Activated naive CD8-positive, alpha-beta T cell (primary cell): ENCODE measurements around the gene PRDM5.

Source experiments
- H3K27ac Mint-ChIP-seq: one replicate; pipeline ENCODE4 v1.8.0; 2021; ENCODE audit warnings: mixed read lengths
- H3K27me3 Mint-ChIP-seq: one replicate; pipeline ENCODE4 v1.8.0; 2021; ENCODE audit warnings: mixed read lengths
- H3K36me3 Mint-ChIP-seq: one replicate; pipeline ENCODE4 v1.8.0; 2021; ENCODE audit warnings: mixed read lengths
- H3K4me1 Mint-ChIP-seq: one replicate; pipeline ENCODE4 v1.8.0; 2021; ENCODE audit warnings: low read depth, mixed read lengths
- H3K4me3 Mint-ChIP-seq: one replicate; pipeline ENCODE4 v1.8.0; 2021; ENCODE audit warnings: mild to moderate bottlenecking, mixed read lengths
- H3K9me3 Mint-ChIP-seq: one replicate; pipeline ENCODE4 v1.8.0; 2021; ENCODE audit warnings: low read depth, mixed read lengths

The PRDM5 gene

GRCh38 chr4:120921456-120922380, 808 bp downstream of the PRDM5 start:
- H3K4me3 Mint-ChIP-seq: peak overlapping the region; percentile 93
- peak overlapping the region; percentile 92 for H3K27ac Mint-ChIP-seq
- H3K27me3 Mint-ChIP-seq: no peaks in the 10 kb centered on the region
- no peaks in the 10 kb centered on the region for H3K9me3 Mint-ChIP-seq
- peaks cover 26% of the 10 kb centered on the region for H3K4me1 Mint-ChIP-seq
- H3K36me3 Mint-ChIP-seq: no peaks in the 10 kb centered on the region

- Mint-ChIP-seq H3K4me3 (peak overlapping the region; percentile 27), H3K27ac (no peak overlapping the region), H3K36me3 (no peaks in the 10 kb centered on the region), H3K4me1 (peaks cover 26% of the 10 kb centered on the region), H3K9me3 (no peaks in the 10 kb centered on the region), H3K27me3 (no peaks in the 10 kb centered on the region)
Observed at GRCh38 chr4:120920666-120921065, 1.9 kb downstream of the PRDM5 start.

- no peaks in the 10 kb centered on the region for H3K9me3 Mint-ChIP-seq
- no peaks in the 10 kb centered on the region for H3K36me3 Mint-ChIP-seq
- peak overlapping the region; percentile 4 for H3K4me3 Mint-ChIP-seq
- H3K4me1 Mint-ChIP-seq: peaks cover 26% of the 10 kb centered on the region
- H3K27me3 Mint-ChIP-seq: no peaks in the 10 kb centered on the region
- peak overlapping the region; percentile 37 for H3K27ac Mint-ChIP-seq
Observed at GRCh38 chr4:120919358-120919757, 3.2 kb downstream of the PRDM5 start.

- peaks cover 26% of the 10 kb centered on the region for H3K4me1 Mint-ChIP-seq
- no peaks in the 10 kb centered on the region for H3K36me3 Mint-ChIP-seq
- no peaks in the 10 kb centered on the region for H3K9me3 Mint-ChIP-seq
- no peak overlapping the region for H3K4me3 Mint-ChIP-seq
- peak overlapping the region; percentile 37 for H3K27ac Mint-ChIP-seq
- H3K27me3 Mint-ChIP-seq: no peaks in the 10 kb centered on the region
Observed at GRCh38 chr4:120918788-120919187, 3.7 kb downstream of the PRDM5 start.

GRCh38 chr4:120918092-120918491, 4.4 kb downstream of the PRDM5 start:
- H3K4me1 Mint-ChIP-seq: peaks cover 21% of the 10 kb centered on the region
- H3K4me3 Mint-ChIP-seq: no peak overlapping the region
- no peaks in the 10 kb centered on the region for H3K9me3 Mint-ChIP-seq
- H3K36me3 Mint-ChIP-seq: no peaks in the 10 kb centered on the region
- H3K27me3 Mint-ChIP-seq: no peaks in the 10 kb centered on the region
- H3K27ac Mint-ChIP-seq: no peak overlapping the region

- H3K9me3 Mint-ChIP-seq: no peaks in the 10 kb centered on the region
- no peaks in the 10 kb centered on the region for H3K36me3 Mint-ChIP-seq
- no peak overlapping the region for H3K4me3 Mint-ChIP-seq
- peaks cover 18% of the 10 kb centered on the region for H3K4me1 Mint-ChIP-seq
- H3K27me3 Mint-ChIP-seq: no peaks in the 10 kb centered on the region
- H3K27ac Mint-ChIP-seq: no peak overlapping the region
Observed at GRCh38 chr4:120916937-120917336, 5.6 kb downstream of the PRDM5 start.

- Mint-ChIP-seq H3K27ac (no peak overlapping the region), H3K27me3 (no peaks in the 10 kb centered on the region), H3K4me3 (no peak overlapping the region), H3K36me3 (no peaks in the 10 kb centered on the region), H3K9me3 (no peaks in the 10 kb centered on the region), H3K4me1 (peaks cover 19% of the 10 kb centered on the region)
Observed at GRCh38 chr4:120915336-120915735, 7.2 kb downstream of the PRDM5 start.

- Mint-ChIP-seq H3K27me3 (no peaks in the 10 kb centered on the region), H3K4me1 (no peaks in the 10 kb centered on the region), H3K4me3 (no peak overlapping the region), H3K9me3 (no peaks in the 10 kb centered on the region), H3K27ac (no peak overlapping the region), H3K36me3 (peaks cover 8% of the 10 kb centered on the region)
Observed at GRCh38 chr4:120903419-120903818, 19.1 kb downstream of the PRDM5 start.

- H3K9me3 Mint-ChIP-seq: no peaks in the 10 kb centered on the region
- H3K36me3 Mint-ChIP-seq: peaks cover 8% of the 10 kb centered on the region
- no peaks in the 10 kb centered on the region for H3K4me1 Mint-ChIP-seq
- no peaks in the 10 kb centered on the region for H3K27me3 Mint-ChIP-seq
- H3K27ac Mint-ChIP-seq: no peak overlapping the region
- H3K4me3 Mint-ChIP-seq: no peak overlapping the region
Observed at GRCh38 chr4:120902925-120903324, 19.6 kb downstream of the PRDM5 start.

GRCh38 chr4:120901731-120902130, 20.8 kb downstream of the PRDM5 start:
- no peak overlapping the region for H3K4me3 Mint-ChIP-seq
- H3K36me3 Mint-ChIP-seq: peaks cover 8% of the 10 kb centered on the region
- peak overlapping the region; percentile 30 for H3K27ac Mint-ChIP-seq
- H3K9me3 Mint-ChIP-seq: no peaks in the 10 kb centered on the region
- no peaks in the 10 kb centered on the region for H3K27me3 Mint-ChIP-seq
- no peaks in the 10 kb centered on the region for H3K4me1 Mint-ChIP-seq

- Mint-ChIP-seq H3K36me3 (peaks cover 9% of the 10 kb centered on the region), H3K4me1 (no peaks in the 10 kb centered on the region), H3K9me3 (no peaks in the 10 kb centered on the region), H3K4me3 (no peak overlapping the region), H3K27me3 (no peaks in the 10 kb centered on the region), H3K27ac (no peak overlapping the region)
Observed at GRCh38 chr4:120897981-120898719, 24.4 kb downstream of the PRDM5 start.

- Mint-ChIP-seq H3K36me3 (peaks cover 18% of the 10 kb centered on the region), H3K9me3 (peaks cover 13% of the 10 kb centered on the region), H3K27me3 (no peaks in the 10 kb centered on the region), H3K27ac (no peak overlapping the region), H3K4me1 (no peaks in the 10 kb centered on the region), H3K4me3 (no peak overlapping the region)
Observed at GRCh38 chr4:120895554-120895953, 27.0 kb downstream of the PRDM5 start.

- no peaks in the 10 kb centered on the region for H3K27me3 Mint-ChIP-seq
- no peak overlapping the region for H3K4me3 Mint-ChIP-seq
- H3K36me3 Mint-ChIP-seq: peaks cover 18% of the 10 kb centered on the region
- H3K27ac Mint-ChIP-seq: no peak overlapping the region
- no peaks in the 10 kb centered on the region for H3K4me1 Mint-ChIP-seq
- peaks cover 20% of the 10 kb centered on the region for H3K9me3 Mint-ChIP-seq
Observed at GRCh38 chr4:120893314-120893713, 29.2 kb downstream of the PRDM5 start.

- H3K9me3 Mint-ChIP-seq: peaks cover 12% of the 10 kb centered on the region
- H3K27ac Mint-ChIP-seq: no peak overlapping the region
- H3K27me3 Mint-ChIP-seq: no peaks in the 10 kb centered on the region
- no peaks in the 10 kb centered on the region for H3K4me1 Mint-ChIP-seq
- H3K36me3 Mint-ChIP-seq: peaks cover 6% of the 10 kb centered on the region
- H3K4me3 Mint-ChIP-seq: no peak overlapping the region
Observed at GRCh38 chr4:120886191-120886590, 36.3 kb downstream of the PRDM5 start.

GRCh38 chr4:120881846-120882245, 40.7 kb downstream of the PRDM5 start:
- no peaks in the 10 kb centered on the region for H3K4me1 Mint-ChIP-seq
- peaks cover 1% of the 10 kb centered on the region for H3K27me3 Mint-ChIP-seq
- peaks cover 6% of the 10 kb centered on the region for H3K36me3 Mint-ChIP-seq
- H3K27ac Mint-ChIP-seq: no peak overlapping the region
- no peak overlapping the region for H3K4me3 Mint-ChIP-seq
- no peaks in the 10 kb centered on the region for H3K9me3 Mint-ChIP-seq
